ENCODE results near the gene CERS6. TPM values are rescaled to one million over a fixed set of nuclear protein-coding genes. Genes with fewer than 3 reads are reported as not detected.
A peak's percentile ranks its signal among the peaks of the same experiment; 100 is the strongest.

CERS6 gene
- total and polyA plus RNA-seq, 10 of the 15 experiments (the other 5 are each of a cell fraction or from before 2014, with no cell fraction given): 1.3 to 20.4 (median 14.1) TPM

GRCh38 chr2:168432565-168433186 lies 23.4 kb upstream of the CERS6 start:
- Histone ChIP-seq H3K4me3 (peak overlapping the region; percentile 3; the same call in 1 of the 2 replicates), H3K27ac (ENCODE audit: control insufficient read depth, insufficient read depth) (no peak overlapping the region), H4K20me1 (ENCODE audit: control insufficient read depth, insufficient read depth) (no peaks in the 10 kb centered on the region), H3K9me3 (replicated peaks; ENCODE audit: control insufficient read depth, insufficient read depth, low read length) (no peaks in the 10 kb centered on the region; the same call in 2 of the 3 replicates), H3K4me2 (ENCODE audit: control insufficient read depth, insufficient read depth) (peak overlapping the region; percentile 46), H3K9ac (ENCODE audit: control insufficient read depth, insufficient read depth, low read length) (no peak overlapping the region), H3K27me3 (replicated peaks in 1 of 2; ENCODE audit: control insufficient read depth in 2 of 2, insufficient read depth in 2 of 2, low read length in 1 of 2) (no peaks in the 10 kb centered on the region), H3K79me2 (ENCODE audit: control insufficient read depth, insufficient read depth, low read length) (no peaks in the 10 kb centered on the region), H3K36me3 (ENCODE audit: control insufficient read depth in 2 of 2, insufficient read depth in 2 of 2, low read length in 1 of 2) (no peaks in the 10 kb centered on the region), H3K4me1 (ENCODE audit: control insufficient read depth, insufficient read depth, low read length) (peaks cover 13% of the 10 kb centered on the region; the same call in 1 of the 2 replicates), H2AFZ (ENCODE audit: control insufficient read depth, low read depth, low read length) (no peak overlapping the region; the same call in 1 of the 2 replicates)
- peak; percentile 65 for DNase-seq (ENCODE audit: low read depth, low spot score)
- no TSS peak for BruUV-seq (replicated peaks)
- intact Hi-C loops (cut with micrococcal nuclease; ENCODE audit: unreplicated experiment): loop anchor here (2.0 to 5.0 kb wide), 3 partner anchors 58 to 84 kb away; no protein-coding TSS in a partner anchor
- WGBS (ENCODE audit: insufficient coverage, insufficient replicate concordance, low lambda C conversion rate, missing lambda C conversion rate): 0% methylated on average over 3 of the region's 3 CpGs
- no peak for FAIRE-seq
- in situ Hi-C loops (cut with MboI): no loop called here
- ChIA-PET CTCF (no interaction called here), POLR2A (no interaction called here), SMC1A (ENCODE audit: uncharacterized antibody, unreplicated experiment) (interaction anchor here (1.0 kb wide), 1 partner anchor 19 kb away, joined by 3 read pairs; no protein-coding TSS in a partner anchor), RAD21 (ENCODE audit: unreplicated experiment) (no interaction called here)
- ATAC-seq: peak; percentile 87
- TF ChIP-seq RUNX3 (IDR thresholded peaks at IDR 0.05; ENCODE audit: low read length) (peak; percentile 81), RELB (IDR thresholded peaks at IDR 0.05; ENCODE audit: low read depth) (no peak), SMAD5 (IDR thresholded peaks at IDR 0.05; ENCODE audit: low read depth) (no peak), NKRF (conservative IDR thresholded peaks at IDR 0.05) (no peak), RELA (IDR thresholded peaks at IDR 0.05; ENCODE audit: borderline replicate concordance, partially characterized antibody) (no peak), TCF7 (IDR thresholded peaks at IDR 0.05; ENCODE audit: borderline replicate concordance) (peak; percentile 76), SKIL (IDR thresholded peaks at IDR 0.05; ENCODE audit: low read depth, poor library complexity, severe bottlenecking) (no peak), CREB1 (IDR thresholded peaks at IDR 0.05; ENCODE audit: low read depth) (0 out of 2 replicates have a peak, but pooled peaks have one; percentile 33), PML (IDR thresholded peaks at IDR 0.05; ENCODE audit: low read length) (peak; percentile 32; the same call in 1 of the 2 replicates), NFIC (IDR thresholded peaks at IDR 0.05; ENCODE audit: low read depth, low read length) (peak; percentile 59), HSF1 (IDR thresholded peaks at IDR 0.05; ENCODE audit: low read depth, low read length) (no peak), SMC3 (IDR thresholded peaks at IDR 0.05; ENCODE audit: borderline replicate concordance, low read length) (no peak)
- TF ChIP-seq, protein P1, sequence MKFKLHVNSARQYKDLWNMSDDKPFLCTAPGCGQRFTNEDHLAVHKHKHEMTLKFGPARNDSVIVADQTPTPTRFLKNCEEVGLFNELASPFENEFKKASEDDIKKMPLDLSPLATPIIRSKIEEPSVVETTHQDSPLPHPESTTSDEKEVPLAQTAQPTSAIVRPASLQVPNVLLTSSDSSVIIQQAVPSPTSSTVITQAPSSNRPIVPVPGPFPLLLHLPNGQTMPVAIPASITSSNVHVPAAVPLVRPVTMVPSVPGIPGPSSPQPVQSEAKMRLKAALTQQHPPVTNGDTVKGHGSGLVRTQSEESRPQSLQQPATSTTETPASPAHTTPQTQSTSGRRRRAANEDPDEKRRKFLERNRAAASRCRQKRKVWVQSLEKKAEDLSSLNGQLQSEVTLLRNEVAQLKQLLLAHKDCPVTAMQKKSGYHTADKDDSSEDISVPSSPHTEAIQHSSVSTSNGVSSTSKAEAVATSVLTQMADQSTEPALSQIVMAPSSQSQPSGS (IDR thresholded peaks at IDR 0.05; ENCODE audit: low read length): peak; percentile 43; the same call in 1 of the 2 replicates

Measured in GM12878 (cell line).